ENCODE results near the gene GGTLC2.
"Not testable (repeated sequence)": the region's sequence is repeated elsewhere in the genome, so short reads cannot be mapped to it uniquely, and the experiment has no call there.

The GGTLC2 gene

DNA sequence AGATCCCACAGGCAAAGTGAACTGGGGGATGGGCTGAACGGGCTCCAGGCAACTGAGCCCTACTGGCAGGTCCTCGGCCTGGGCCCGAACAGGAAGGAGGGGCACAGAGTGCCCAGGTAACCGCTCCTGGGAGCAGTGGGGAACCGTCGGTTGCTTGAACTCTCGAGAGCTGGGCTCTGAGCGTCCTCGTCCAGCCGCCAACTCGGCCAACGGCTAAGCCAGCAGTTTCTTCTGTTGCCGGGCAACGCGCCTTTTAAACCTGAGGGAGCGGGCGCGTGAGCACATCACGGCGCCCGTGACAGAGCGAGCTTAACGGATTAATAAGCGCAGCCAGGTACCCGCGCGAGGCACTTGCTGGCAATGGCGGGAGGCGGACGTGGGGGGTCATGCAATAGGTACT is at the start of gene GGTLC2:
Gene GGTLC2, plus strand, starts transcription at position 301 of the 400 bp plus-strand sequence. CDS start 1,732 bp downstream, outside the sequence.
- not testable (repeated sequence) for DNase-seq

DNA sequence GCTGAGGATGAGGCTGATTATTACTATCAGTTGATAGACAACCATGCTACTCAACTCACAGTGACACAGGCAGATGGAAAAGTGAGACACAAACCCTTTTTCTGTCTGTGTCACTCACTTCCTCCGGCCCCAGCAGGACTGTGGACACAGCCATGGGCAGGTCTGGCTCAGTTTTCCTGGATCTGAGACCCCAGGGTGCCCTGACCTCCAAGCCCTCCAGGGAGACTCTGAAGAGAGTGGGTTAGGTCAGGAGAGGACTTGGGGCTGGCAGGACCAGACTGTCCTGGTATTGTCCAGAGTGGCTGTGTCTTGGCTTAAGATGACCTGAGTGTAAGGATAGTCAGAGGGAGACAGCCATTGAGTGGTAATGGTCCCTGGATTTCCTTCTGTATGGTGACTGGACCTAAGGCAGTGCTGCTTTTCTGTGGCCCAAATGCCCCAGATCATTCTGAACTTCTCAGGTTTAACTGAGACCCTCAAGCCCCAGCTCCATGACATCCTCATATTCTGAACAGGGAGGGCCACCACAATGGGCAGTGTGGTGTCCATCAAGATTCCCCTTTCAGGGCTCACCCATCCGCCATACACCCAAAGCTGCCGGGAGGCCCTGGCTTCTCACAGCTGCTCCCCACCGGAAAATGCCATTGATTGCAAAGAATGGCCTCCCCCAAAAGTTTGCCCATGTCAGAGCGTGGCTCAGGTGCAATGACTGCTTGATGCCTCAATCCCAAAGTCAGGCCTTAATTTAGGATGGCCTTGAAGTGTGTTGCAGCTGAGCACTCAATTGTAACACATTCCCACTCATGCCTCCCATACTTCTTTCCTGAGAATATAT is 49.2 kb upstream of the GGTLC2 start:
- DNase-seq: no peak

DNA sequence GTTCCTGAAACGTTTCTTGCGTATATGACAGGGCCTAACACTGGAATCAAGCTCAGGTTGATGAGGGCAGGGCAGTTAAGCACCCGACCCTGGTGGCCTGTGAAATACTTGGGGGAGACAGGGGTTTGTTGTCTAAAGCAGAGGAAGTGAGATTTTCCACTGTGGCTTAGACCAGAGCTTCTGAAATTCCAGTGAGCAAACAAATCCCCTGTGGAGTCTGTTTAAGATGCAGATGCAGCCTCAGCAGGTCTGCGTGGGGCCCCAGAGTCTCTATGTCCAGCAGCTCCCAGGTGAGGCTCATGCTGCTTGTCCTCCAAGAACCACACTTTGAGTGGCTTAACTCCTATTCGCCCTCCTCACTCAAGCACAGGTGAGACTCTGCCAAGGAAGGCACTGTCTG is 46.3 kb upstream of the GGTLC2 start:
- DNase-seq: no peak

DNA sequence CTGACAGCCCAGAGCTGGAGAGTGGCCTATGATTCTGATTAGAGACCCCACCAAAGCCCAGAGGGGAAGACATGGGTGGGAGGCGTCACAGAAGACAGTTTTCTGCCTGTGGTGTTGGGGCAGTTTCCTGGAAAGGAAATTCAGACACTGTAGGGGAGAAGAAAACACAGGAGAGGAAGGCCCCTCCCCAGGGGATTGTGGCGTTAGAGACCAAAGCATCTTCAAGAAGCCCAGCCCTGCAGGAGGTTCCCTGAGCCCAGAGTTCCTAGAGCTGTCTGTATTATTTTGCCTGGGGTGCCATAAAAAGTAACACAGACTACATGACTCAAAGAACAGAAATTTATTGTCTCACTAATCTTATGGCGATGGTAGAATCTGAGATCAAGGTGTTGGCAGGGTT is 45.2 kb upstream of the GGTLC2 start:
- no peak for DNase-seq

DNA sequence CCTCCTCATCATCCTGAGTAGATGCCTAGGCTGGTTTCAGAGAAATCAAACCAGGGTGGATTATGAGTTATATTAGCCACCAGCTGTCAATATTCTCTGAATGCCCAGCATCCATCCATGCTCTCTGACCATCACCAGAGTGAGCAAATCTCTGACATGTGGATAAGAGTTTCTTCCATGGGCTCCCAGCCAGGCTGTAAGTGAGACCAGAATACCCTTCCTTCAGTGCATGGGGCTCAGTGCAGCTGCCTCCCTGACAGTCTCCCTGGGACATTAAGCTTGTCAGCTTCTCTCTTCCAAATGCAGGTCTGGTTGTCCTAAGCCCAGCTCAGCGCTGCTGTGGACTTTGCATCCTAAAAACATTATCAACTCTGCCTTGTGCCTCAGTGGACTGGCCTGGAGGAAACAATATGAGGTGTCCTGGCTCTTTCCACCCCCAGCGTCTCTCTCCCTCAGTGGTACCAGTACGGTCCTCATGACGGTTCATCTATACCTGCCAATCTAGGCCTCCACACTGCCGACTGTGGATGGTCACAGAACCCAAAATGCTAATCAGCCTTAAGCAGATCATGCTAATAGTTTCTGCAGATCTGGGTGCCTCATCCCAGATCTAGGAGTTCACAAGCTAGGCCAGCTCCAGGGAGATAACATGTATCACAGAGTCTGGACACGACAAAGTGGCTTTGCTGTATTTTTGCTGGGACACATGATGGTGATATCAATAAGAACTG is 43.7 kb upstream of the GGTLC2 start:
- no peak for DNase-seq

DNA sequence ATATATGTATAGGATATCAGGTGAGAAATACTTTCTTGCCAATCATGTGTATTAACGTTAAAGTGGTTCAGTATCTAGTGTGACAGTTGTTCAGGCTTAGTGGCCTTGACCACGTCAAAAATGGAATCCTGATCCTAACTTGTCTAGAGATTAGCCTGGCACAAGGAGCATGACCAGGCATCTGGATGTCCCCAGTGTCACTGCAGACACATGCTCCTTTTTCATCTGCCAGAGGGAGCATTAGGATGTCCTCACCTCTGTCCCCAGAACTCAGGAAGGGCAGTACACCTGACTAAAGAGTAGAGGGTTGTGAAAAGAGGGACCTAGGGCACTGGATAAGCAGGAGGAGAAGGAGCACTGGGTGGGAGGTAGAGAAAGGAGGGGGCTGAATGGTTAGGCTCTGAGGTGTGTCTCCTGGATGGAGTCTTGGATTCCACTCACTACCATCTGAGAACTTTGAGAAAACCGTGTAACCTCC is 40.9 kb upstream of the GGTLC2 start:
- no peak for DNase-seq

DNA sequence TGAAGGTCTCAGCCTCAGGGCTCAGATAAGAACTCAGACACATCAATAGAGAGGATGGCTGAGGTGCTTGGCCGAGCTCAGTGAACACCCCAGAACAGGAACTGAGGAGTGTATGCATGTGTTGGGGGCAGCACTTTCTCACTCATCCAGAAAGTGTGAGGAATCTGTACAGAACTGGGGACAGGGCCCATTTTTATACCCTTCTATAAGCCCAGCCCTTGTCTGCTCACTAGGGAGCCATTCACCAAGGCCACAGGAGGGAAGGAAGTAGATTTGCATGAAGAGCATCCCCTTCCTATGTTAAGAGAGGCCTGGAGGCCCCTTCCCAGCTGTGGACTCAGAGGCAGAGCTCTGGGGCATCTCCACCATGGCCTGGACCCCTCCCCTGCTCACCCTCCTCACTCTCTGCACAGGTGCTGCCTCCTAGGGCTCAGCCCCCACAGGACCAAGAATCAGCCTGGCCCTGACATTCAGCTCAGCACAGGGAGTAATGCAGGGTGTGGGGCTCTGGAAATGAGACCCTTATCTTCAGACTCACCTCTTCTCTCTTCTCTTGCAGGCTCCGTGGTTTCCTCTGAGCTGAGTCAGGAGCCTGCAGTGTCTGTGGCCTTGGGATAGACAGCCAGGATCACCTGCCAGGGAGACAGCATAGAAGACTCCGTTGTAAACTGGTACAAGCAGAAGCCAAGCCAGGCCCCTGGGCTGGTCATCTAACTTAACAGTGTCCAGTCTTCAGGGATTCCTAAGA is 39.9 kb upstream of the GGTLC2 start:
- DNase-seq: no peak

DNA sequence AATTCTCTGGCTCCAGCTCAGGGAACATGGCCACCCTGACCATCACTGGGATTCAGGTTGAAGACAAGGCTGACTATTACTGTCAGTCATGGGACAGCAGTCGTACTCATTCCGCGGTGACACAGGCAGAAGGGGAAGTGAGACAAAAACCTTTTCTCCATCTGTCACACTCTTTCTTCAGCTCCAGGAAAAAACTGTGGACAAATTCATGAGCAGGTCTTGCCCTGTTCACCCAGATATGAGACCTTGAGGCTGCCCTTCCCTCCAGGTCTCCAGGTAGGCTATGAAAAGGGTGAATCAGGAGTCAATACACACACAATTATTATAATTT is 39.4 kb upstream of the GGTLC2 start:
- no peak for DNase-seq

DNA sequence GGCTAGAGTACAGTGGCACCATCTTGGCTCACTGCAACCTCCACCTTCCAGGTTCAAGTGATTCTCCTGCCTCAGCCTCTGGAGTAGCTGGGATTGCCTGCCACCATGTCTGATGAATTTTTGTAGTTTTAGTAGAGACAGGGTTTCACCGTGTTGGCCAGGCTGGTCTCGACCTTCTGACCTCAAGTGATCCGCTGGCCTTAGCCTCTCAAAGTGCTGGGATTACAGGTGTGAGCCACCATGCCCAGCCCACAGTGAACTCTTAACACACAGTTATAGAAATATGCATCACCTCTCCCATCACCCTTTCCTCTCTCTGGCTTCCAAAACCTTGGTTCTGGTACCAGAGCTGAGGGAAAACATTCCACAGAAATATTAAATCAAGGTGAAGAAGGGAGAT is 36.4 kb upstream of the GGTLC2 start:
- not testable (repeated sequence) for DNase-seq

DNA sequence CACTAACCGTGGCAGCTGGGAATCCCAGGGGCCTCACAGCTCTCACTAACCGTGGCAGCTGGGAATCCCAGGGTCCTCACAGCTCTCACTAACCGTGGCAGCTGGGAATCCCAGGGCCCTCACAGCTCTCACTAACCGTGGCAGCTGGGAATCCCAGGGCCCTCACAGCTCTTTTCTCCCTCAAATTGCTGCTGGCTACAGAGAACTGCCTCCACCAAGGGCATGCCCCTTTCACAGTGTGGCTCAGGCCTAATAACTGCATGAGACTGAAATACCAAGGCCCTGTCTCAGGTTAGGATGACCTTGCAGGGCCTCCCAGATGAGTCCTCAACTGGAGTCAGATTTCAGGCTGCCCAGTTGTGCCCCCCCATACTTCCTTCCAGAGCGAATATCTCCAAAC is 35.1 kb upstream of the GGTLC2 start:
- DNase-seq: no peak

DNA sequence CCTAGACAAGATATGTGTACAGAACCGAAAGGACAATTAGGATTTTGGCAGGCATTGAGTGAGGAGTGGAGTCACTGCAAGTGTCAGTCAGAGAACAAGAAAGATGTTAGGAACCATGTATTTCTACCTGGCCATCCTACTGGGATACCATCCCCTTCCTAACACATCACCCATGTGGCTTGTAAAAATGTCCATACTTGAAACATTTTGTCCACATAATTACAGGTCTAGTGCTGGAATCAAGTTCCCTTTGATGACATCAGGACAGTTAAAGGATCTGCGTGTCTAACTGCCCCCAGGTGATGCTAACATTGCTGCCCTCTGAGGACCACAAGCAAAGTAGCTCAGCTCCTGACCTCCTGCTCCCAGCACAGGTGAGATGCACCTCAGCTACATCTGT is 31.9 kb upstream of the GGTLC2 start:
- DNase-seq: no peak

DNA sequence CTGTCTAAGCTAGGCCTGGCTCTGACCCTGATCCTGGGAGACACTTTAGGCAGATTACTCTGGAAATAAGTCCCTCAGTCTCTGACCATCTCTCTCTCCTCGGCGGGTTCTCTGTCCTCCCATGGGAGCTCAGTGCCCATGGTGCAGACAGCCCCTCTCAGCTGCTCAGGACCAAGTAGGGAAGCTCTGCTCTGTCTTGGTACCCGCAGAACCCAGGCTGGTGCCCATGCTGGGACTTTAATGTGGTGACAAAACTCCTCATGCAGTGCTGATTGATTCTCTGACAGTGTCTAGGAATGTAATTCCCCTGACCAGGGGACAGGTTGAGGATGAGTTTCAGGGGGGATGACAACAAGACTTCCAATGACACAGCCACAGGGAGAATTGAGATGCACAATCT is 30.3 kb upstream of the GGTLC2 start:
- no peak for DNase-seq

DNA sequence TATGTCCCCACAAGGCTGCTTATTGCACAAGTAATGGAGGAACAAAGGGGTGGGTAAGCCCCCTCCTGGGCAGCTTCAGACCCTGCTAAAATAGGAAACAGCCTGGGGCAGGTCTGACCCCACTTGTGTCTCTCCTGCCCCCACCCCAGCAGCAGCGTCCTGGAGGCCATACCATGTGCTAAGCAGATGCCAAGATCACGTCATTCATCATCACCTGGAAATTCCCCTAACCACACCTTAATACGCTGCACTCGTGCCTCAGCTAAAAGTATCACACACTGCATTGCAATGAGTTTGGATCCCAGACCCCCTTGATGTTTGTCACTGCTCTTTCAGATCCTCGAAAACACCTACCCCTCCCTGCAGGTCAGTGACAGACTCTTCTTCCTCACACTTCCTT is 27.8 kb upstream of the GGTLC2 start:
- DNase-seq: no peak

DNA sequence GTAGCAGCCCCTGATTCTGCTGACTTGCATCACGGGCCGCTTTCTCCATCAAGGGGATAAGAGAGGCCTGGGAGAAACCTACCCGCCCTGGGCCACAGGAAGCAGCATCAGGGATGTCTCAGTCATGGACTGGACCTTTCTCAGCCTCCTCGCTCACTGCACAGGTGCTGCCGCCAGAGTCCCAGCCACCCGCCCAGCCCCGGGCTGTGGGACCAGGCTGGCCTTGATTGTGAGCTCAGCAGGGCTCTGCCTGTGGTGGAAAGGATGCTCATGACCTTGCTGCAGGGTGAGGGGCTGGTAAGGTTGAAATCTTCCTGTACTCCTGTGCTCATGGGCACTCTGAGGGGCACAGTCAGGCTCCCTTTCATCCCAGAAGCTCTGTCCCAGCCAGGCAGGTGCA is 26.0 kb upstream of the GGTLC2 start:
- DNase-seq: no peak

DNA sequence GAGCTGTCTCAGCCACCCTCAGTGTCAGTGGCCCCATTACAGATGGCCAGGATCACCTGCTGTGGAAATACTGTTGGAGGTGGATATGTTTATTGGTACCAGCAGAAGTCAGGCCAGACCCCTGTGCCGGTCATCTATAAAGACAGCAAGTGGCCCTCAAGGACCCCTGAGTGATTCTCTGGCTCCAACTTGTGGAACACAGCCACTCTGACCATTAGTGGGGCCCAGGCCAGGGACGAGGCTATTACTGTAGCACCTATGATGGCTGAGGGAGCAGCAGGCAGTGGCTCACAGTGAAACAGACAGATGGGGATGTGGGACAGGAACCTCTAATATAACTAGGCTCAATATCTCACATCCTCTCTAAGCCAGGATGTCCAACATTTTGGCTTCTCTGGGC is 25.5 kb upstream of the GGTLC2 start:
- DNase-seq: no peak

DNA sequence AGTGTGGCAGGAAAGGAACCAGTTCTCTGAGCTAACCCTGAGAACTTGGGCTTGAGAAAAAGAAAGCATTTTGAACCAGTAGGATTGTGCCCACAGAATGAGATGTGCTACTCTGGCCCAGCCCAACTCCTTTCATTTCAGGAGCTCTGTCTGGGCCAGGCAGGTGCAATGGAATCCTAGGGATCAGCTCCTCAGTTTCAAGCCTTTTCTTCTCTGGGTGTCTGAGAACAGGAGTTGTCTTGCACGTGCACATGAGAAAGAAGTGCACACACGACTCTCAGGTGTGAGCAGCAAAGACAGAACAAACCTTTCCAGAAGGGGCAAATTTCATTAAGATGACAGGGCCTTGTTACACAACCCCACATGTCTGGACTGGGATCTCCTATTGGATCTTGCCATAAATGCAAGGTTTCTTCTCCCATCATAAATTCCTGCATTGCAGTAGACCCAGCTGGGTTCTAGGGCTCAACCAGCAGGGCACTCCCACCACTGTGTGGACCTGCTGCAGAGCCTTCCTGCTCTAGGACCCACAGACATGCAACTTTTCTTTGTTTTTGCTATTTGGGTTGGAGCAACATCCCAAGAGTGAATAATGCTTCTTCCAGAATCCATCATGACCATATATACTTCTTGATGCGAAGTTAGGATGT is 24.5 kb upstream of the GGTLC2 start:
- DNase-seq: no peak

DNA sequence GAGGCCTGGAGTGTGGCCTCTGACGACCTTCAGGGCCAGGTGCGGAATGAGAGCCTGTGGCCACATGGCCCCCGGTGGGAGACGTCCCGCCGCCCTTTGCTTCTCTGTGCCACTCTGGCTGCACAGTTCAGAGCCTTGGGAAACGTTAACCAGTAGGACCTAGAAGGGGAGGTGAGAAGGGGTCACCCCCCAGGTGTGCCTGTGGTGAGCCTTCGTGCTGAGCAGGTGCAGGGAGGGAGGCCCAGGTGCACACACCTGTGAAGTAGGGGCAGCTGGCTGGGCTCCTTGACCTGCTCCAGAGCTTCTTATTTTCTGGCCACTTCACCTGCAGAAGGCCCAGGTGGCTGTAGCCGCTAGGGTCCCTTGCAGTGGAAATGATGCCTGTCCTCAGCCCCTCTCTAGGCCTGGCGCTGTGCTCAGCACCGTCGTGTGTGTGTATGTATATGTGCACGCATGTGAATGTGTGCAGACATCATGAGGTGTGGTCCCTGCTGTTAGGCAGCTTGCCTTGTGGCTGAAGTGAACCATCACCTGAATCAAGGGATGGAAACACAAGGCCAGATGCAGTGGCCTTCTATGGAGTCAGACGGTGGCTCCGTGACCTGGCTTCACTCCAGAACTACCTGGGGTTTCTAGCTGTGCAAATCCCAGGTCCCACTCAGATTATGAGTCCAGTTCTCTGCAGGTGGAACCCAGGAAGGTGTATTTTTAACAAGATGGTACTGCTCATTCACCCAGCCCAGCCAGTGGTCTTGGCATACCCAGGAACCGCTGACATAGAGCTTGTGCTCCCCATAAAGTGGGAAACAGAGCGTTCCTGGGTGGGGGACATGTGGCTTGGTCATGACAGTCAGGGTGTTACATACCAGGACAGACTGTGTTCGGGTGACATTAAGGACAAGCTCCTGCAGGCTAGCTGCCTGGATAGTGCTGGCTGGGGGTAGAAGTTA is 15.6 kb upstream of the GGTLC2 start:
- DNase-seq: not testable (repeated sequence)

DNA sequence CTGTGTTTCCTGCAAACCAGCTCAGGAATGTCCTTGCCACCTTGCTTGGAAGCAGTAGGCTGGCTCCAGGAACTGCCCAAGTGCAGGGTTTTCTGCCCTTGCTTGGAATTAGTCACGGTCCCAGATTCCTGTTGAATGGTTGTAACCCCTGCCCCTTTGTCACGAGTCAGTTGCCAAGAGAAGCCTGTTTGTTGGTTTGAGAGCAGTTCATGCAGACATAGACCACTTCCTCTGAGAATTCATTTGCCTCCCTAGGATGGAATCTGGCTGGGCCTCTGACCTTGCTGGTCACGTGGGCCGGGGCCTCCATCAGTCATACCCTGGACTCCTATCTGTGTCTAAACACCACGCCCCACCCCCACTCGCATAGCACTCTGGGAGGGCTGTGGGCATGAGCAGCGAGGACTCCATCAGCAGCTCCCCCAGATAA is 13.2 kb upstream of the GGTLC2 start:
- DNase-seq: not testable (repeated sequence)

DNA sequence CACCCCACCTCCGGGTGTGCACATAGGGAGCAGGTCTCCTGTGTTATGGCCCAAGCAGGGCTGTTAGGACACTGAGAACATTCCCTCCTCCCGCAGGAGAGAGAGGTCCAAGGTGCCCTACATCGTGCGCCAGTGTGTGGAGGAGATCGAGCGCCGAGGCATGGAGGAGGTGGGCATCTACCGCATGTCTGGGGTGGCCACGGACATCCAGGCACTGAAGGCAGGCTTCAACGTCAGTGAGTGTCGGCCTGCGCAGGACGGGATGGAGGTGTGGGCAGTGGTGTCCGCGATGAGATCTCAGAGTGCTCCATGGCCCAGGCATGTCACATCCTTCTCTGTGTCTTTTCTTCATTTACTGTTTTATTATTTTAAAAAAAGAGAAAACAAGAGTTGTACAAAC is 12.2 kb upstream of the GGTLC2 start:
- DNase-seq: not testable (repeated sequence)

DNA sequence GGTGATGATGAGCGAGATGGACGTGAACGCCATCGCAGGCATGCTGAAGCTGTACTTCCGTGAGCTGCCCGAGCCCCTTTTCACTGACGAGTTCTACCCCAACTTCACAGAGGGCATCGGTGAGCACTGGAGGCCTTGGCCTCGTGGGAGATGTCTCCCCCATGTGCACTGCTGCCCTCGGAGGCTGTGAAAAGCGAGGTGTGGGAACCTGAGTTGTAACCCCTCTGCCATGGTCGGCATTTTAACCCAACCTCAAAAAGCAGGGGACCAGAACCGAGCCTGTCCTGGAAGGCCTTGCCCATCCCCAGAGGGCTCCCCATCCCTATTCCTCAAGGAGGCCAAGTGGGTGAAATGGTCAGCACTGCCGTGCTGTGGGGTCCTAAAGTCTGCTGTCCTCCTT is 10.9 kb upstream of the GGTLC2 start:
- DNase-seq: not testable (repeated sequence)

DNA sequence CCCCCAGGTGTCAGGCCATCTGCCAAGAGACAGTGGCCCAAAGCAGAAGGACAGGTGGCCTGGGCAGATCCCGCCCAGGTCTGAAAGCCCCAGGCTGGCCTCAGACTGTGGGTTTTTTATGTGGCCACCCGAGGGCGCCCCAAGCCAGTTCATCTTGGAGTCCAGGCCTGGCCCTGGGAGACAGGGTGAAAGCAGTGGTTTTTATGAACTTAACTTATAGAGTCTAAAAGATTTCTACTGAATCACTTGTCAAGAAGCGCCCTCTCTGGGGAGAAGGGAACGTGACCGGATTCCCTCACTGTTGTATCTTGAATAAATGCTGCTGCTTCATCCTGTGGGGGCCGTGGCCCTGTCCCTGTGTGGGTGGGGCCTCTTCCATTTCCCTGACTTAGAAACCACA is 8.2 kb upstream of the GGTLC2 start:
- not testable (repeated sequence) for DNase-seq

DNA sequence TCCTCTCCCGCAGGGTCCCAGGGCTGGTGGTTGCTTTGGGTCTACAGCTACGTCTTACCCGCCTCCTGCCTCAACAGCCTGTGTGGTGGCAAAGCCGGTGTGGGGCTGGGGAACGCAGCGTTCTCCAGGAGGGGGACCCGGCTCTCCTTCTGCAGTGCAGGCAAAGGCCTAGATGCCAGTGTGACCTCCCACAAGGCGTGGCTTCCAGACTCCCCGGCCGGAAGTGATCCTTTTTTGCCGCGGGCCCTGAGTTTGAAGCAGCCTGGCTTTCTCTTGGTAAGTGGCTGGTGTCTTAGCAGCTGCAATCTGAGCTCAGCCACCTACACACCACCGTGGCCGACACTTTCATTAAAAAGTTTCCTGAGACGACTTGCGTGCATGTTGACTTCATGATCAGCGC is 6.1 kb upstream of the GGTLC2 start:
- not testable (repeated sequence) for DNase-seq

Data from GOT3 (cell line).